ENCODE results near the gene SPIRE2.
"Not testable (repeated sequence)": the region's sequence is repeated elsewhere in the genome, so short reads cannot be mapped to it uniquely, and the experiment has no call there.

SPIRE2 gene

DNA sequence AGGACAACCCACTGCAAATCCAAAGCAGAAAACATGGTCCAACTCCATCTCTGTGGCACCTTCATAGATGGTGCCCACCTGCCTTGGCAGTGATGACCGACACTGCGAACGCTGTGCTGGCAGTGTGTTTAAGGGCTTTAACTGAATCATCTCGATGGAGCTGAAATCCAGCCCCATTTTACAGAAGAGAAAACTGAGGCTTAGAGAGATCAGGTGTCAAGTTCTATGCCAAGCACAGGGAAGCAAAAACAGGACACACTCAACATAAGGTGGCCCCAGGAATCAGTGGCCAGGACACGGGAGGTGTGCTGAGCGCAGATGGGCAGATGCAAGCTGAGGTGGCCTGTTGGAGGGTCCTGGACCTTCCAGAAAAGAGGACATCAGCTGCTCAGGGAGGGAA lies 34.5 kb downstream of the SPIRE2 start:
- H3K27me3 Mint-ChIP-seq: peaks cover 2% of the 10 kb centered on the region
- peak overlapping the region; percentile 63 for H3K4me3 Mint-ChIP-seq
- peaks cover 28% of the 10 kb centered on the region for H3K4me1 Mint-ChIP-seq
- no peaks in the 10 kb centered on the region for H3K36me3 Mint-ChIP-seq (ENCODE audit: low read depth)
- ATAC-seq (no peak), DNase-seq (no peak)
- no peak overlapping the region for H3K27ac Mint-ChIP-seq
- H3K9me3 Mint-ChIP-seq: no peaks in the 10 kb centered on the region

DNA sequence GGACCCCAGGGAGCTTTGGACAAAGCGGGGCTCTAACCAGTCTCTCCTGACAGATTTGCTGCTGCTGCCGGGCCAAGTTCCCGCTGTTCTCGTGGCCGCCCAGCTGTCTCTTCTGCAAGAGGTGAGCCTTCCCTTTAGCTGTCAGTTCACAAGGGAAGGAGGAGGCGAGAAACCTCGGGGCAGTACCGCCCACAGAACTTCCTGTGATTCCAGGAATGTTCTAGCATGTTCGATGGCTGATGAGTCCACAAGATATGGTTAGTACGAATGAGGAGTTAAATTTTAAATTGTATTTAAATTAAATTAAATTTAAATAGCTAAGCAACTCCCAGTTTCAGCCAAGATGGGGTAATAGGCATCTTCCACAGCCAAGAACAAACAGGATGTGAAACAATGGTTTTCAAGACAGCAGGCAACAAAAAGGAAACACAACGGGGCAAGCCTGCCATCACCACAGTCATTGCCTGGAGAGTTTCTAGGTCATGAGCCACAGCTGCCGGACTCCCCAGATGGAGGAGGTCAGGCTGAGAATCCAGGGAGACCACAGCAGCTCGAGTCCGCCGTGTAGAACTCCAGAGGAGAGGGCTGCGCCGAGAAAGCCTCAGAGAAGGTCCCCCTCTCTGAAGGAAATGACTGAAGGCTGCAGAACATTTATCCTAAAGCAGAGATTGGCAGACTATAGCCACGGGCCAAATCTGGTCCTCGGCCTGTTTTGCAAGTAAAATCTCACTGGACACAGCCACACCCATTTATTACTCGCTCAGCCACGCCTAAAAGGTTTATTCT lies 35.7 kb downstream of the SPIRE2 start:
- DNase-seq (peak; percentile 36), ATAC-seq (peak; percentile 52)
- Mint-ChIP-seq H3K9me3 (no peaks in the 10 kb centered on the region), H3K4me1 (peaks cover 28% of the 10 kb centered on the region), H3K27ac (peak overlapping the region; percentile 85), H3K36me3 (ENCODE audit: low read depth) (peaks cover 3% of the 10 kb centered on the region), H3K27me3 (no peaks in the 10 kb centered on the region), H3K4me3 (peak overlapping the region; percentile 52)

- Mint-ChIP-seq H3K27me3 (no peaks in the 10 kb centered on the region), H3K4me3 (no peak overlapping the region), H3K9me3 (no peaks in the 10 kb centered on the region), H3K27ac (peak overlapping the region; percentile 85), H3K4me1 (peaks cover 28% of the 10 kb centered on the region), H3K36me3 (ENCODE audit: low read depth) (peaks cover 3% of the 10 kb centered on the region)
- ATAC-seq: peak; percentile 26
- no peak for DNase-seq
These were observed 36.2 kb downstream of the SPIRE2 start for GRCh38 chr16:89864527-89864820.

- Mint-ChIP-seq H3K27ac (no peak overlapping the region), H3K27me3 (no peaks in the 10 kb centered on the region), H3K9me3 (no peaks in the 10 kb centered on the region), H3K4me3 (no peak overlapping the region), H3K4me1 (peaks cover 23% of the 10 kb centered on the region), H3K36me3 (ENCODE audit: low read depth) (peaks cover 3% of the 10 kb centered on the region)
- DNase-seq (no peak), ATAC-seq (no peak)
These were observed 39.6 kb downstream of the SPIRE2 start for GRCh38 chr16:89867918-89868317.

DNA sequence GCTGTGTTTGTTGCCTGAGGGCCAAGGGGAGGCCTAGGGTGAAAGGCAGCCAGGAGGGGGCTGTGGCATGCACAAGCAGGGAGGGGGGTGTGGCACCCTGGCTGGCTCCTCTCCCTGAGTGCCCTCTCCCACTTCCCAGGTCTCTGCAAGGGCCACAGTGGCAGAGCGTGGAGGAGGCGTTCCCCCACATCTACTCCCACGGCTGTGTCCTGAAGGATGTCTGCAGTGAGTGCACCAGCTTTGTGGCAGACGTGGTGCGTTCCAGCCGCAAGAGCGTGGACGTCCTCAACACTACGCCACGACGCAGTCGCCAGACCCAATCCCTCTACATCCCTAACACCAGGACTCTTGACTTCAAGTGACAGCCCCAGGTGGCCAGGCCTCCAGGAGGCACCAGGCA lies 41.6 kb downstream of the SPIRE2 start:
- no peak overlapping the region for H3K27ac Mint-ChIP-seq
- H3K4me3 Mint-ChIP-seq: no peak overlapping the region
- no peak for ATAC-seq

GRCh38 chr16:89870440-89870839 lies 42.2 kb downstream of the SPIRE2 start:
- H3K27ac Mint-ChIP-seq: no peak overlapping the region
- peaks cover 12% of the 10 kb centered on the region for H3K36me3 Mint-ChIP-seq (ENCODE audit: low read depth)
- H3K27me3 Mint-ChIP-seq: no peaks in the 10 kb centered on the region
- DNase-seq (no peak), ATAC-seq (no peak)
- peaks cover 17% of the 10 kb centered on the region for H3K4me1 Mint-ChIP-seq
- peaks cover 3% of the 10 kb centered on the region for H3K9me3 Mint-ChIP-seq
- H3K4me3 Mint-ChIP-seq: no peak overlapping the region

More for the DNA sequence above, 41.6 kb downstream of the SPIRE2 start:
- Mint-ChIP-seq H3K27me3 (no peaks in the 10 kb centered on the region), H3K4me1 (peaks cover 12% of the 10 kb centered on the region), H3K36me3 (ENCODE audit: low read depth) (peaks cover 7% of the 10 kb centered on the region), H3K9me3 (no peaks in the 10 kb centered on the region)
- DNase-seq: no peak

- Mint-ChIP-seq H3K9me3 (peaks cover 3% of the 10 kb centered on the region), H3K36me3 (ENCODE audit: low read depth) (peaks cover 18% of the 10 kb centered on the region), H3K4me3 (peak overlapping the region; percentile 87), H3K4me1 (peaks cover 19% of the 10 kb centered on the region), H3K27me3 (no peaks in the 10 kb centered on the region), H3K27ac (peak overlapping the region; percentile 95)
- DNase-seq (no peak), ATAC-seq (no peak)
These were observed 43.6 kb downstream of the SPIRE2 start for GRCh38 chr16:89871895-89872294.

DNA sequence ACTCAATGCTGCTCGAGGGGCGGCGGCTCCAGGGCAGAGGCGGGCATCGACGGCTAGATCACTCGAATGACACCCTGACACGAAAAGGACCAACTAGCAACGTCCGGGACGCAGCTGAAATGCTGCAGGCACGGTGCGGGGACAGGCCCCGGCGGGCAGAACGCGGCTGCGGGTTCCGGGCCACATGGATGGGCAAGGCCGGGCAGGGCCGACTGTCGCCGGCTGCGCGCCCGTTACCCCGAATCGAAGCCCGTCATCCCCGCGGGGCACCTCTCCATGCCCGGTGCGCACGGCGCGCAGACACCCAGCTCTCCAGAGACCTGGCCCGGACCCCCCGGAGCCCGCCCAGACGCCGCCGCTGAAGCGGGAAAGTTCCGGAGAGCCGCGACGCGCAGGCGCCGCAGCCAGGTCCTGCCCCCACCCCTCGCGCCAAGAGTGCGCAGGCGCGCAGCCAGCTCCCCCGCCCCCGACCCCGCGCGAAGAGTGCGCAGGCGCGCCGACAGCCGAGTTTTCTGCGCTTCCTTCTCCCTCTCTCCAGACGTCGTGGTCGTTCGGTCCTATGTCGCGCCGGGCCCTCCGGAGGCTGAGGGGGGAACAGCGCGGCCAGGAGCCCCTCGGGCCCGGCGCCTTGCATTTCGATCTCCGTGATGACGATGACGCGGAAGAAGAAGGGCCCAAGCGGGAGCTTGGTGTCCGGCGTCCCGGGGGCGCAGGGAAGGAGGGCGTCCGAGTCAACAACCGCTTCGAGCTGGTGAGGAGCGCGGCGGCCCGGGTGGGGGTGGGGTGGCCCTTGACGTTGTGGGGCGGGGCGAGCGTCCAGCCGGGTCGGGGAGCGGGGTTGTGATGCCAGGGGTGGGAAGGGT lies 45.1 kb downstream of the SPIRE2 start, which contains the start of gene TCF25:
Gene TCF25, plus strand, starts transcription at position 484 of the 863 bp plus-strand sequence. Its CDS starts 76 bp downstream, at position 560.
- H3K9me3 Mint-ChIP-seq: peaks cover 3% of the 10 kb centered on the region
- peak; percentile 55 for ATAC-seq
- peaks cover 21% of the 10 kb centered on the region for H3K36me3 Mint-ChIP-seq (ENCODE audit: low read depth)
- peaks cover 19% of the 10 kb centered on the region for H3K4me1 Mint-ChIP-seq
- H3K4me3 Mint-ChIP-seq: peak within 1 kb of the TSS; percentile 87
- DNase-seq: peak; percentile 92
- H3K27ac Mint-ChIP-seq: peak within 1 kb of the TSS; percentile 95
- no peaks in the 10 kb centered on the region for H3K27me3 Mint-ChIP-seq

DNA sequence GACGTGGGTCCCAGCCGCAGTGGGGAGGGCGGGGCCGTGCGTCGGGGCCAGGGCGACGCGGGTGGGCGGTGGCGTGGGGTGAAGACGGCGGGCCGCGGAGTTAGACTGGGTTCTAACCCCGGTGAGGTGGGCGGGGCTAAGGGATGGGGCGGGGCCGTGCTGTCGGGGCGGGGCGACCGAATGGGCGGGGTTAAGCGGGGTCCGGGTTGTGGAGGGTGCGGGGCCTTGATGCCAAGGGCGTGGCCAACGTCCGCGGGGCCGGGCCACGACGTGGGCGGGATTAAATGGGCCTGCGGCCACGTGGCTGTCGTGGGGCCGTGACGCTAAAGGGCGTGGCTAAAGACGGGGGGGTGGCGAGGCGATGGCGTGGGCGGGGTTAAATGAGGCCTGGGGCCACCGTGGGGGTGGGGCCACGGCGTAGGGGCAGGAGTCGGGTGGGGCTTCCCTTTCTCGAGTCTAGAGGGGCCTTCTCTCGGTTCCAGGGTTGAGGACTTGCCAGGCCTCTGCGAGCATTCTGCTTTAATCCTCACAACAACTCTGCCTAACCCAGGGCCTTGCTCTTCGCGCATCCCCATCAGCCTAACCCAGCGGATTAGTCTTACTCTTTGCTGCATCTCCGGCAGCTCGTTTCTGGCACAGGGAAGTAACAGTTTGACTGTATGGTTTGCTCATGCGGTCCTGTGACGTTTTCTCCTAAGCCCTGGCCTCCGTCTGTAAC lies 45.9 kb downstream of the SPIRE2 start:
- Mint-ChIP-seq H3K27me3 (no peaks in the 10 kb centered on the region), H3K27ac (peak overlapping the region; percentile 95), H3K9me3 (peaks cover 3% of the 10 kb centered on the region), H3K4me1 (peaks cover 19% of the 10 kb centered on the region), H3K36me3 (ENCODE audit: low read depth) (peaks cover 26% of the 10 kb centered on the region), H3K4me3 (peak overlapping the region; percentile 87)
- peak; percentile 79 for ATAC-seq
- DNase-seq: peak; percentile 97

DNA sequence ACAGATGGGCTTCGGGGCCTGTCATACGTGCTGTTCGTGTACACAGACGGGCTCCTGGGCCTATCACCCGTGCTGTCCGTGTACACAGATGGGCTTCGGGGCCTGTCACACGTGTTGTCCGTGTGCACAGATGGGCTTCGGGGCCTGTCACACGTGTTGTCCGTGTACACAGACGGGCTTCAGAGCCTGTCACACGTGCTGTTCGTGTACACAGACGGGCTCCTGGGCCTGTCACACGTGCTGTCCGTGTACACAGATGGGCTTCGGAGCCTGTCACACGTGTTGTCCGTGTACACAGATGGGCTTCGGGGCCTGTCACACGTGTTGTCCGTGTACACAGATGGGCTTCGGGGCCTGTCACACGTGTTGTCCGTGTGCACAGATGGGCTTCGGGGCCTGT lies 50.8 kb downstream of the SPIRE2 start:
- not testable (repeated sequence) for DNase-seq, H3K27me3 Mint-ChIP-seq, H3K4me3 Mint-ChIP-seq, ATAC-seq, H3K27ac Mint-ChIP-seq, H3K9me3 Mint-ChIP-seq
- peaks cover 15% of the 10 kb centered on the region for H3K4me1 Mint-ChIP-seq
- H3K36me3 Mint-ChIP-seq (ENCODE audit: low read depth): peaks cover 46% of the 10 kb centered on the region

- H3K4me3 Mint-ChIP-seq: no peak overlapping the region
These were observed 52.4 kb downstream of the SPIRE2 start for GRCh38 chr16:89880477-89881367.

GRCh38 chr16:89881368-89881730 lies 53.1 kb downstream of the SPIRE2 start:
- no peak for ATAC-seq
- Mint-ChIP-seq H3K36me3 (ENCODE audit: low read depth) (peaks cover 39% of the 10 kb centered on the region), H3K4me3 (no peak overlapping the region)

More at GRCh38 chr16:89880477-89881367, 52.4 kb downstream of the SPIRE2 start:
- H3K36me3 Mint-ChIP-seq (ENCODE audit: low read depth): peaks cover 44% of the 10 kb centered on the region
- H3K27me3 Mint-ChIP-seq: no peaks in the 10 kb centered on the region
- H3K9me3 Mint-ChIP-seq: no peaks in the 10 kb centered on the region
- H3K27ac Mint-ChIP-seq: no peak overlapping the region
- H3K4me1 Mint-ChIP-seq: peaks cover 4% of the 10 kb centered on the region
- ATAC-seq (no peak), DNase-seq (no peak)

GRCh38 chr16:89883346-89884040 lies 55.2 kb downstream of the SPIRE2 start:
- peaks cover 2% of the 10 kb centered on the region for H3K4me1 Mint-ChIP-seq
- H3K27me3 Mint-ChIP-seq: no peaks in the 10 kb centered on the region
- DNase-seq (no peak), ATAC-seq (no peak)
- H3K4me3 Mint-ChIP-seq: no peak overlapping the region
- no peaks in the 10 kb centered on the region for H3K9me3 Mint-ChIP-seq
- no peak overlapping the region for H3K27ac Mint-ChIP-seq
- peaks cover 44% of the 10 kb centered on the region for H3K36me3 Mint-ChIP-seq (ENCODE audit: low read depth)

More at GRCh38 chr16:89881368-89881730, 53.1 kb downstream of the SPIRE2 start:
- Mint-ChIP-seq H3K27ac (no peak overlapping the region), H3K9me3 (no peaks in the 10 kb centered on the region), H3K4me1 (peaks cover 2% of the 10 kb centered on the region), H3K27me3 (no peaks in the 10 kb centered on the region)
- no peak for DNase-seq

Measured in activated naive CD8-positive, alpha-beta T cell treated with anti-CD3 and anti-CD28 coated beads, Interleukin-2, amount 50 U/mL, for 24 hours (primary cell).